Panc1 (cell line): ENCODE results near the gene CEBPZOS. TPM values are rescaled to one million over a fixed set of nuclear protein-coding genes. Genes with fewer than 3 reads are reported as not detected.

Source experiments
- ATAC-seq: fragments of 200-7000 bp; cut with Tn5 transposase; 2 replicates; pipeline ENCODE4 v1.9.1; 2020; ENCODE audit warnings: mild to moderate bottlenecking, moderate library complexity
- BruUV-seq: library from RNA; stranded (reverse); fragments of 400-500 nt; replicated peaks from 2 replicates; lab custom pipeline; 2021; lab: Mats Ljungman, UMichigan
- CTCF ChIA-PET: fragments of 300-600 bp; sonication (Branson Sonifier 250); formaldehyde crosslinking; loops from one replicate; lab custom pipeline; 2022; ENCODE audit warnings: antibody characterized with exemption; lab: Charles Lee
- POLR2A ChIA-PET: fragments of 300-600 bp; sonication (Branson Sonifier 250); formaldehyde crosslinking; loops from one replicate; lab custom pipeline; 2022; ENCODE audit warnings: antibody characterized with exemption; lab: Charles Lee
- DNase-seq: peaks from one replicate; pipeline ENCODE4 v3.0.0-alpha.2; 2010; ENCODE audit warnings: low read depth, low spot score
- H3K27ac ChIP-seq: 2 replicates; pipeline ENCODE4 v1.5.1; 2011; ENCODE audit warnings: mild to moderate bottlenecking, low read length, inconsistent platforms
- H3K27me3 ChIP-seq: fragments of 200-500 bp; sonication (Bioruptor generic); 2 replicates; pipeline ENCODE4 v1.6.0; 2014; ENCODE audit warnings: low read length, inconsistent platforms; ENCODE audit not compliant: control insufficient read depth, insufficient read depth
- H3K36me3 ChIP-seq: fragments of 200-500 bp; sonication (Bioruptor generic); 2 replicates; pipeline ENCODE4 v1.5.1; 2014; ENCODE audit warnings: inconsistent platforms, mild to moderate bottlenecking, low read length, moderate library complexity; ENCODE audit not compliant: control insufficient read depth, insufficient read depth
- H3K4me1 ChIP-seq: 2 replicates; pipeline ENCODE4 v1.5.1; 2011; ENCODE audit warnings: inconsistent platforms, mild to moderate bottlenecking, low read length, moderate library complexity; ENCODE audit not compliant: control insufficient read depth, insufficient read depth
- H3K4me3 ChIP-seq, 2 experiments: 2 replicates each; pipeline ENCODE4 v1.5.1; 2011 to 2012; ENCODE audit warnings: low read depth in 2 of 2, low read length in 2 of 2, mild to moderate bottlenecking in 2 of 2, inconsistent platforms in 1 of 2, moderate library complexity in 1 of 2
- H3K9me3 ChIP-seq: fragments of 200-500 bp; sonication (Bioruptor generic); 2 replicates; pipeline ENCODE4 v1.5.1; 2014; ENCODE audit warnings: low read depth, mild to moderate bottlenecking, inconsistent platforms, low read length, moderate library complexity; ENCODE audit not compliant: control insufficient read depth, insufficient read depth
- POLR2AphosphoS5 ChIP-seq: IDR thresholded peaks from 2 replicates; pipeline ENCODE4 v1.6.1; 2012; ENCODE audit warnings: mild to moderate bottlenecking, low read depth, low read length, moderate library complexity
- SIN3A ChIP-seq: IDR thresholded peaks from 2 replicates; pipeline ENCODE4 v1.6.1; 2012; ENCODE audit warnings: low read depth, mild to moderate bottlenecking, low read length, moderate library complexity, borderline replicate concordance; ENCODE audit not compliant: insufficient read depth
- TCF7L2 ChIP-seq: IDR thresholded peaks from 2 replicates; pipeline ENCODE4 v1.6.1; 2011; ENCODE audit warnings: mild to moderate bottlenecking, low read depth, low read length, inconsistent platforms
- in situ Hi-C: cut with HindIII; loops from 2 replicates; pipeline ENCODE4 v1.10.0; 2016; ENCODE audit warnings: low sequenced_read_pairs, low pct_unique_long_range_greater_than_20kb
- intact Hi-C: fragments of 100-400 bp; cut with micrococcal nuclease; formaldehyde crosslinking; loops from one replicate; pipeline ENCODE4 v1.10.0; 2022; ENCODE audit not compliant: unreplicated experiment
- total RNA-seq: library from RNA; stranded (reverse); gene quantifications from one replicate; pipeline ENCODE4 v1.2.1, GENCODE V29; 2021; ENCODE audit not compliant: unreplicated experiment
- TF ChIP-seq, protein P1 (sequence below), 2 experiments: IDR thresholded peaks; 2 replicates each; pipeline ENCODE4 v1.6.1; 2011 to 2012; ENCODE audit warnings: low read depth in 2 of 2, control low read depth in 1 of 2, low read length in 1 of 2, mild to moderate bottlenecking in 1 of 2, moderate library complexity in 1 of 2; ENCODE audit not compliant: insufficient read depth in 1 of 2
- TF ChIP-seq, protein P2 (sequence below): fragments of 450-650 bp; IDR thresholded peaks from 2 replicates; pipeline ENCODE4 v1.5.1; 2017; ENCODE audit warnings: mild to moderate bottlenecking

Gene CEBPZOS
- total RNA-seq, 1 experiment from 2014 or later: 49.3 TPM

DNA sequence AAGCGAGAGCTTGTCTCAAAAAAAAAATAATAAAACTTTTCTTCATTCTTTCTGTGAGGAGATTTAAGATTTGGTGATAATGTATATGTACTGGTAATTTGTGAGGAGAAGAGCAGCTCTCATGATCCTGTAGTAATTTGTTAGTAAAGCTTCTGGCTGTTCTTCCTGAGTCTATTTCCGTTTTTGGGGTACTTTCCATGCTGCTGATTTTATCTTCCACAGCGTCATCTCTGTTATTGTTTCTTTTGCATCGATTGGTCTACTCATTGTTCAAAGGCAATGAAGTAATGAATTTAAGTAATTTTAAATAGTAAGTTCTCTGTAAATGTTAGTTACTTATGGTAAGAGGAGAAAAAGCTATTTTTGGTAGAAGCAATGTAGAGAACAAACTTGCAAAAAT lies 47.1 kb downstream of the CEBPZOS start:
- POLR2A ChIA-PET: no interaction called here
- DNase-seq (no peak), ATAC-seq (no peak)
- TF ChIP-seq, protein P1, sequence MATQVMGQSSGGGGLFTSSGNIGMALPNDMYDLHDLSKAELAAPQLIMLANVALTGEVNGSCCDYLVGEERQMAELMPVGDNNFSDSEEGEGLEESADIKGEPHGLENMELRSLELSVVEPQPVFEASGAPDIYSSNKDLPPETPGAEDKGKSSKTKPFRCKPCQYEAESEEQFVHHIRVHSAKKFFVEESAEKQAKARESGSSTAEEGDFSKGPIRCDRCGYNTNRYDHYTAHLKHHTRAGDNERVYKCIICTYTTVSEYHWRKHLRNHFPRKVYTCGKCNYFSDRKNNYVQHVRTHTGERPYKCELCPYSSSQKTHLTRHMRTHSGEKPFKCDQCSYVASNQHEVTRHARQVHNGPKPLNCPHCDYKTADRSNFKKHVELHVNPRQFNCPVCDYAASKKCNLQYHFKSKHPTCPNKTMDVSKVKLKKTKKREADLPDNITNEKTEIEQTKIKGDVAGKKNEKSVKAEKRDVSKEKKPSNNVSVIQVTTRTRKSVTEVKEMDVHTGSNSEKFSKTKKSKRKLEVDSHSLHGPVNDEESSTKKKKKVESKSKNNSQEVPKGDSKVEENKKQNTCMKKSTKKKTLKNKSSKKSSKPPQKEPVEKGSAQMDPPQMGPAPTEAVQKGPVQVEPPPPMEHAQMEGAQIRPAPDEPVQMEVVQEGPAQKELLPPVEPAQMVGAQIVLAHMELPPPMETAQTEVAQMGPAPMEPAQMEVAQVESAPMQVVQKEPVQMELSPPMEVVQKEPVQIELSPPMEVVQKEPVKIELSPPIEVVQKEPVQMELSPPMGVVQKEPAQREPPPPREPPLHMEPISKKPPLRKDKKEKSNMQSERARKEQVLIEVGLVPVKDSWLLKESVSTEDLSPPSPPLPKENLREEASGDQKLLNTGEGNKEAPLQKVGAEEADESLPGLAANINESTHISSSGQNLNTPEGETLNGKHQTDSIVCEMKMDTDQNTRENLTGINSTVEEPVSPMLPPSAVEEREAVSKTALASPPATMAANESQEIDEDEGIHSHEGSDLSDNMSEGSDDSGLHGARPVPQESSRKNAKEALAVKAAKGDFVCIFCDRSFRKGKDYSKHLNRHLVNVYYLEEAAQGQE (IDR thresholded peaks at IDR 0.05; ENCODE audit: insufficient read depth in 1 of 2, low read depth in 2 of 2, low read length in 1 of 2): no peak
- H3K27me3 ChIP-seq: no peaks in the 10 kb centered on the region
- H3K9me3 ChIP-seq: no peaks in the 10 kb centered on the region
- no TSS peak for BruUV-seq
- no peak overlapping the region for H3K4me3 ChIP-seq
- intact Hi-C loops (no loop called here), in situ Hi-C loops (no loop called here)
- peaks cover 47% of the 10 kb centered on the region for H3K36me3 ChIP-seq
- no peak overlapping the region for H3K27ac ChIP-seq
- H3K4me1 ChIP-seq: no peaks in the 10 kb centered on the region
- CTCF ChIA-PET: no interaction called here

DNA sequence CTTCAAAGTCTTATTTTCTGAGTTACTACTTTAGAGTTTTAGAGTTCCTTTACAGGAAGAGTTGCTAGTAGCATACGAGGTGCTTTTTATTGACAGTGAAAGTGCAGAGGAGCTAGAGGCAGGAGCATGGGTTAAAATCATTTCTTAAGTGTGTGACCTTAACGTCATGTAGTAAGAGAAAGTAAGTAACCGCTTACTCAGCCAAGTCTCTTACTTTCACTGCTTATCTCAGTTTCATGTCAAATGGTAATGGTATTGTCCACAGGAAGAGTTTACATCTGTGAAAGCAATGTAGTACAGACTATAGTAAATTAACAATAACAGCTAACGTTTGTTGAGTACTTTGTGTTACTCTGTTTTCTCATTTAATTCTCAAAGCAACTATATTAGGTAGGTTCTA lies 47.7 kb downstream of the CEBPZOS start:
- ATAC-seq (no peak), DNase-seq (no peak)
- intact Hi-C loops (no loop called here), in situ Hi-C loops (no loop called here)
- TF ChIP-seq TCF7L2: no peak
- TF ChIP-seq SIN3A: no peak
- TF ChIP-seq, protein P1 (IDR thresholded peaks at IDR 0.05; ENCODE audit: insufficient read depth in 1 of 2, low read depth in 2 of 2, low read length in 1 of 2): no peak
- no peak for TF ChIP-seq POLR2AphosphoS5
- TF ChIP-seq, protein P2, sequence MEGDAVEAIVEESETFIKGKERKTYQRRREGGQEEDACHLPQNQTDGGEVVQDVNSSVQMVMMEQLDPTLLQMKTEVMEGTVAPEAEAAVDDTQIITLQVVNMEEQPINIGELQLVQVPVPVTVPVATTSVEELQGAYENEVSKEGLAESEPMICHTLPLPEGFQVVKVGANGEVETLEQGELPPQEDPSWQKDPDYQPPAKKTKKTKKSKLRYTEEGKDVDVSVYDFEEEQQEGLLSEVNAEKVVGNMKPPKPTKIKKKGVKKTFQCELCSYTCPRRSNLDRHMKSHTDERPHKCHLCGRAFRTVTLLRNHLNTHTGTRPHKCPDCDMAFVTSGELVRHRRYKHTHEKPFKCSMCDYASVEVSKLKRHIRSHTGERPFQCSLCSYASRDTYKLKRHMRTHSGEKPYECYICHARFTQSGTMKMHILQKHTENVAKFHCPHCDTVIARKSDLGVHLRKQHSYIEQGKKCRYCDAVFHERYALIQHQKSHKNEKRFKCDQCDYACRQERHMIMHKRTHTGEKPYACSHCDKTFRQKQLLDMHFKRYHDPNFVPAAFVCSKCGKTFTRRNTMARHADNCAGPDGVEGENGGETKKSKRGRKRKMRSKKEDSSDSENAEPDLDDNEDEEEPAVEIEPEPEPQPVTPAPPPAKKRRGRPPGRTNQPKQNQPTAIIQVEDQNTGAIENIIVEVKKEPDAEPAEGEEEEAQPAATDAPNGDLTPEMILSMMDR: no peak
- Histone ChIP-seq H3K27me3 (no peaks in the 10 kb centered on the region), H3K4me1 (no peaks in the 10 kb centered on the region), H3K36me3 (peaks cover 47% of the 10 kb centered on the region), H3K27ac (no peak overlapping the region), H3K4me3 (no peak overlapping the region), H3K9me3 (no peaks in the 10 kb centered on the region)
- ChIA-PET CTCF (no interaction called here), POLR2A (no interaction called here)
- no TSS peak for BruUV-seq
